OCI-LY3 (cell line): ENCODE results near the gene PLA2G1B.

Experiments
- CTCF ChIP-seq: fragments of 200-600, 300-600 bp; sonication (generic); IDR thresholded peaks from 2 replicates; pipeline ENCODE4 v1.5.1; 2014; ENCODE audit warnings: antibody characterized with exemption, low read length, low read depth
- EZH2phosphoT487 ChIP-seq: fragments of 200-600 bp; shearing (Covaris generic); IDR thresholded peaks from 2 replicates; pipeline ENCODE4 v1.6.1; 2018; ENCODE audit warnings: antibody characterized with exemption, mixed run types, low read depth

GRCh38 chr12:120367924-120368788 lies 40.6 kb upstream of the PLA2G1B start:
- no peak for TF ChIP-seq CTCF
- no peak for TF ChIP-seq EZH2phosphoT487
